Fibroblast of skin of right biceps (primary cell): Measurements from ENCODE around the gene CHD2.
A peak's percentile ranks its signal among the peaks of the same experiment; 100 is the strongest.

ENCODE experiments used
- DNase-seq: peaks from one replicate; pipeline ENCODE4 v3.0.0-alpha.2; 2013

The CHD2 gene

DNA sequence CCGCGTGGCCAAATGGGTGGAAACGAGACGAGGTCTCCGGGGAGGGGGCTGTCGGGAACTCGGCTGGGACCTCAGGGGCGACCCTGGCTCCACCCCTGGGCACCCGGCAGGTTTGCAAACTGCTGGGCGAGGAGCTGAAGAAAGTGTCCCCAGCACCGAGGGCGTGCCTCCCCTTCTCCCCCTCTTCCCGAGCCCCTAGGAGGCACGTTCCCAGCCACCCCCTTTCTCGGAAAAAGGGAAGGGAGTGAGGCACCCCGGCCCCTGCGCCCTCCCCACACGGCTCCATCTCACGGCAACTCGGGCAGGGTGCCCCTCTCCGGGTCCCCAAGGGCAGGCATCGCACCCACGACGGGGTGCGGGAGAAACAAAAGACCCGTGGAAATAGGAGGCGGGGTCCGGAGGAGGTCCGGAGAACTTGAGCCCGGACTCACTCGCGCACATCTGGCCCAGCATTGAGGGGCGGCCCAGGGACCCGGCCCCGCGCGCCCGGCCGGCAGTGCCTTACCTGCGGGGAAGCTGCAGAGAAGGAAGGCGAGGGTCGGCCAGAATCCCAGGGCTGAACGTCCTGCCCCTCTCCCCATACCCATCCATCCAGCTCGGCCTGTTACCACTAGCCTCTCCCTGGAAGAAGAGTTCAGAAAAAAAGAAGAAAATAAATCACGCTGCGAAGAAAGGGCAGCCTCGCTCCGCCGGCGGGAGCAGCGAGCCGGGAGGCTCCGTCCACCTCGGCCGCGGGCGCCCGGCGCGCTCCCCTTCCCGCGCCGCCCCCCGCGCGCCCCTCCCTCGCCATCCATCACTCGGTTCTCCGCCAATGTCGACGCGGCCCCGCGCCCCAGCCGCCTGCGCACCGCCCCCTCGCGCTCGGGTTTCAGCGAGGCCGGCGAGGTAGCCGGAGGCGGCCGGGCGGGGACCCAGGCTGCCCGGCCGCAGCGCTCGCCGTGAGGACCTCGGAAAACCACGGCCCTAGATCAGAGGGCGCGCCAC lies 172.6 kb downstream of the CHD2 start:
- DNase-seq, result peak; percentile 75

GRCh38 chr15:93073465-93073952 lies 173.4 kb downstream of the CHD2 start:
- no peak for DNase-seq

DNA sequence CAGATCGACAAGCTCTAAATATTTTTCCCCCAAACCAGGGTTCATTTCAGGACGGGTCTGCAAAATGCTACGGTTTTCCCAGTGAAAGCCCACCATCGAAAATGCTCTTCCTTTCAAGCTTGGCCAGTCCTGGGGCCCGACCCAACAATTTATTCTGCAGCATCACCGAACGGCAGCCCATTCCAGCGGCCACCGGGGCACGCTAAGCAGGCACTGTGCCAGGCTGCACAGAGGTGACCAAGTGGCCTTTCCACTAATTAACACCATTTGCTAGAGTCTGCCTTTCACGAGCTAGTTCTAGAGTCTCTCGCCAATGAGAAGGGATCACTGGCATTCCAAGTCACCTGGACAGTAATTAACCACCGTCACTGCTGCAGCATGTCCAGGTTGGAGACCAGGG lies 174.5 kb downstream of the CHD2 start:
- no peak for DNase-seq

DNA sequence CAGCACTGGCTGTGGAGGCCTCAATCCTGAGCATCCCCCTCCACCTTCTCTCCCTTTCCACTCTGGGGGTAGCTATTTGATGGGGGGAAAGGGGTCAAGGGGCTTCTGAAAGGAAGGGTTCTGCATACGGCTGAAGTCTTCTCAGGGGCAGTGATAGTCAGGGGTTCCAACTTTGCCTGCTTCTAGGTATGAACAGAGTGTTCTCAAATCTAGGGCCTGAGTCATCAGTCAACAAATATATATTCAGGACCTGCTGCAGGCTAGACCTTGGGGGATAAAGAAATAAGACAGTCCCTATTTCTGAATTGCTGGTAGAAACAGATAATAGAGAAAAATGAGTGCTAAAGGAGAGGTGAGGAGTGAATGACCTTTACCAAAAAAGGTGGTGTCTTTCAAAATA lies 176.1 kb downstream of the CHD2 start:
- DNase-seq, result no peak

- DNase-seq, result no peak
These were observed 176.8 kb downstream of the CHD2 start for GRCh38 chr15:93076875-93077274.
